Suprapubic skin (tissue), 4 donors: Measurements from ENCODE around the gene PRKCZ. TPM values are rescaled to one million over a fixed set of nuclear protein-coding genes. Genes with fewer than 3 reads are reported as not detected.

Experiments
- DNase-seq, 2 donors: peaks; one replicate each; pipeline ENCODE4 v3.0.0-alpha.2; 2019; ENCODE audit warnings: low spot score in 2 of 2
- H3K27ac ChIP-seq: fragments of 200-600 bp; sonication (generic); one replicate; pipeline ENCODE4 v1.5.1; 2019
- H3K27me3 ChIP-seq: fragments of 200-600 bp; sonication (generic); one replicate; pipeline ENCODE4 v1.5.1; 2019
- H3K36me3 ChIP-seq: fragments of 200-600 bp; sonication (generic); one replicate; pipeline ENCODE4 v1.5.1; 2019
- H3K4me1 ChIP-seq: fragments of 200-600 bp; sonication (generic); one replicate; pipeline ENCODE4 v1.5.1; 2019
- H3K4me3 ChIP-seq: fragments of 200-600 bp; sonication (generic); one replicate; pipeline ENCODE4 v1.5.1; 2019; ENCODE audit warnings: mild to moderate bottlenecking
- H3K9me3 ChIP-seq: fragments of 200-600 bp; sonication (generic); one replicate; pipeline ENCODE4 v1.5.1; 2019
- CTCF ChIP-seq, 2 donors: fragments of 200-600 bp in 1 of 2; fragments of 450-650 bp in 1 of 2; sonication (generic) in 1 of 2; IDR thresholded peaks; one replicate each; pipeline ENCODE4 v1.5.1; 2016 to 2019; ENCODE audit warnings: antibody characterized with exemption in 2 of 2, mild to moderate bottlenecking in 1 of 2, moderate library complexity in 1 of 2
- EP300 ChIP-seq: sonication (generic); formaldehyde crosslinking; IDR thresholded peaks from one replicate; pipeline ENCODE4 v1.6.1; 2017; ENCODE audit warnings: antibody characterized with exemption
- POLR2A ChIP-seq, 2 donors: fragments of 450-650 bp; IDR thresholded peaks; one replicate each; pipeline ENCODE4 v1.6.1; 2017; ENCODE audit warnings: antibody characterized with exemption in 2 of 2, mild to moderate bottlenecking in 2 of 2, moderate library complexity in 2 of 2
- POLR2AphosphoS5 ChIP-seq, 3 donors: sonication (generic); formaldehyde crosslinking; IDR thresholded peaks; one replicate each; pipeline ENCODE4 v1.6.1; 2017; ENCODE audit warnings: antibody characterized with exemption in 3 of 3
- WGBS: methylation state at CpG from one replicate; pipeline ENCODE4 v1.1.5; 2018; 5-methylcytosine and 5-hydroxymethylcytosine counted together
- total RNA-seq, 4 donors: library from RNA; depleted of rRNA; stranded (reverse); fragments of >200 nt; gene quantifications; one replicate each; pipeline ENCODE4 v1.1.0, GENCODE V29; 2016

Gene PRKCZ
- total RNA-seq, 4 donors from 2014 or later, result 21.7 to 31.5 (median 25.4) TPM

GRCh38 chr1:2025491-2025981 is 24.7 kb upstream of the PRKCZ start:
- Histone ChIP-seq H3K27me3 (peaks cover 57% of the 10 kb centered on the region), H3K4me1 (peaks cover 2% of the 10 kb centered on the region), H3K4me3 (no peak overlapping the region), H3K27ac (no peak overlapping the region), H3K36me3 (no peaks in the 10 kb centered on the region), H3K9me3 (no peaks in the 10 kb centered on the region)
- DNase-seq, result no peak
- WGBS, result 78% methylated on average over 29 of the region's 39 CpGs
- no peak for TF ChIP-seq POLR2A (IDR thresholded peaks at IDR 0.05)
- no peak for TF ChIP-seq CTCF (IDR thresholded peaks at IDR 0.05)
- TF ChIP-seq POLR2AphosphoS5 (IDR thresholded peaks at IDR 0.05), result no peak
- no peak for TF ChIP-seq EP300

- H3K4me1 ChIP-seq, result peaks cover 8% of the 10 kb centered on the region
- no peak overlapping the region for H3K27ac ChIP-seq
- 88% methylated on average over 33 of the region's 46 CpGs for WGBS
- H3K9me3 ChIP-seq, result no peaks in the 10 kb centered on the region
- no peak for DNase-seq
- H3K36me3 ChIP-seq, result no peaks in the 10 kb centered on the region
- H3K27me3 ChIP-seq, result peaks cover 40% of the 10 kb centered on the region
- TF ChIP-seq EP300 (no peak), POLR2A (IDR thresholded peaks at IDR 0.05) (no peak), CTCF (IDR thresholded peaks at IDR 0.05) (no peak), POLR2AphosphoS5 (IDR thresholded peaks at IDR 0.05) (no peak)
- H3K4me3 ChIP-seq, result no peak overlapping the region
Measured at GRCh38 chr1:2027961-2028583, 22.1 kb upstream of the PRKCZ start.

GRCh38 chr1:2028870-2029560 is 21.2 kb upstream of the PRKCZ start:
- Histone ChIP-seq H3K4me3 (no peak overlapping the region), H3K9me3 (no peaks in the 10 kb centered on the region), H3K27ac (no peak overlapping the region), H3K4me1 (peaks cover 8% of the 10 kb centered on the region), H3K27me3 (peaks cover 37% of the 10 kb centered on the region), H3K36me3 (no peaks in the 10 kb centered on the region)
- TF ChIP-seq CTCF (IDR thresholded peaks at IDR 0.05) (no peak), POLR2A (IDR thresholded peaks at IDR 0.05) (no peak), EP300 (no peak), POLR2AphosphoS5 (IDR thresholded peaks at IDR 0.05) (no peak)
- no peak for DNase-seq
- WGBS, result no CpG with 5 or more reads among the region's 26 CpGs

GRCh38 chr1:2029561-2029960 is 20.6 kb upstream of the PRKCZ start:
- DNase-seq, result no peak
- Histone ChIP-seq H3K27ac (no peak overlapping the region), H3K36me3 (no peaks in the 10 kb centered on the region), H3K4me1 (peaks cover 8% of the 10 kb centered on the region), H3K27me3 (peaks cover 32% of the 10 kb centered on the region), H3K4me3 (no peak overlapping the region), H3K9me3 (no peaks in the 10 kb centered on the region)
- WGBS, result 90% methylated on average over 8 of the region's 15 CpGs
- no peak for TF ChIP-seq POLR2A (IDR thresholded peaks at IDR 0.05)
- no peak for TF ChIP-seq EP300
- no peak for TF ChIP-seq CTCF (IDR thresholded peaks at IDR 0.05)
- no peak for TF ChIP-seq POLR2AphosphoS5 (IDR thresholded peaks at IDR 0.05)

- WGBS, result 89% methylated on average over 41 of the region's 42 CpGs
- TF ChIP-seq CTCF (IDR thresholded peaks at IDR 0.05), result no peak
- no peak for TF ChIP-seq EP300
- no peak for TF ChIP-seq POLR2A (IDR thresholded peaks at IDR 0.05)
- no peak for TF ChIP-seq POLR2AphosphoS5 (IDR thresholded peaks at IDR 0.05)
- Histone ChIP-seq H3K36me3 (no peaks in the 10 kb centered on the region), H3K4me3 (no peak overlapping the region), H3K9me3 (no peaks in the 10 kb centered on the region), H3K27ac (no peak overlapping the region), H3K27me3 (peaks cover 29% of the 10 kb centered on the region), H3K4me1 (peaks cover 8% of the 10 kb centered on the region)
- no peak for DNase-seq
Measured at GRCh38 chr1:2030076-2030871, 19.9 kb upstream of the PRKCZ start.
